ENCODE measurements around the gene BTBD16.

BTBD16 gene

DNA sequence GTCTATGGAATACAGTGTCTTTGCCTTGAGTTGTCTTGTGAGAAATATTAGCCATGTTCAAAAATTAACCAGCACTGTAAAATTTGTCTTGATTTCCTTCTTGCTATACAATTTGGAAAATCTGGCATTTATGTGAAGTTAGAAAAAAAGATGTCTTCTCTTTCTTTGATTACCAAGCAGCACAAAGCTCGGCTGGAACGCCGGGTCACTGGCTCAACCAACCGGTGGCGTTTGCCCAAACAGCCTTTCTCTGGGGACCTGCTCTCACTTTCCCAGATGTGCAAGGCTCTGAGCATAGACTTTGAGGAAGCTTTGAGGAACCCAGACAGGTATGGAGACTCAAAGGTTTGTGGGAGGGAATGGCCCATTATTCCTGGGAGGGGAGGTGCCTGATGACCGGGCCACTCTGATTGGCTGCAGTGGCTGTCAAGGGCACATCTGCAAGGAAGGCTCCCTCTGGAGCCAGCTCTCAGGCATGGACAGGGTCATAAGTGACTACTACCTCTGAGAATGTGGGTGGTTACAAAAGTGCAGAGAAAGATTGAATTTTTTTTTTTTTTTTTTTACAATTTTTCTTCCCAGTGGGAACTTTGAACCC is 5.6 kb downstream of the BTBD16 start:
- TF ChIP-seq GATA2 (IDR thresholded peaks at IDR 0.05; ENCODE audit: low read depth, low read length) (no peak), GATA3 (IDR thresholded peaks at IDR 0.05; ENCODE audit: low read depth, low read length) (no peak)

DNA sequence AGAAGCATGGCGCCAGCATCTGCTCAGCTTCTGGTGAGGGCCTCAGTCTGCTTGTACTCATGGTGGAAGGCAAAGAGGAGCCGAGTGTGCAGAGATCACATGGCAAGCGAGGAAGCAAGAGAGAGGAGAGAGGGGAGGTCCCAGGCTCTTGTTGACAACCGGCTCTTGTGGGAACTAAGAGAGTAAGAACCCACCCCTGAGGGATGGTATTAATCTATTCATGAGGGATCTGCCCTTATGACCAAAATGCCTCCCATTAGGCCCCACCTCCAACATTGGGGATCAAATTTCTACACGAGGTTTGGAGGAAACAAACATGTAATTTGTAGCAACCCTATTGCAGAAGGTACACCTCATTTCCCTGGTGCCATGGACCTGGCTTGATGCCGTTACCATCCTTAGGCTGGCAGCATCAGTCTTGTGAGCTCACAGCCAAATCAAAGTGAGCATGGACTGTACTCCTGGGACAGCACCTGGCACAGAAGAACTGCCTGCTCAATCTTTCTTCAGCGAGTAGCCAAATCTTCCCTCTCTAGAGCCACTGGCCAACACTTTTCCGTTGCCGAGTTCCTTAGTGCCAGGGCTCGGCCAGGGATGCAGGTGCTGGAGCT is 6.5 kb downstream of the BTBD16 start:
- TF ChIP-seq GATA2 (IDR thresholded peaks at IDR 0.05; ENCODE audit: low read depth, low read length) (no peak), GATA3 (IDR thresholded peaks at IDR 0.05; ENCODE audit: low read depth, low read length) (no peak)

DNA sequence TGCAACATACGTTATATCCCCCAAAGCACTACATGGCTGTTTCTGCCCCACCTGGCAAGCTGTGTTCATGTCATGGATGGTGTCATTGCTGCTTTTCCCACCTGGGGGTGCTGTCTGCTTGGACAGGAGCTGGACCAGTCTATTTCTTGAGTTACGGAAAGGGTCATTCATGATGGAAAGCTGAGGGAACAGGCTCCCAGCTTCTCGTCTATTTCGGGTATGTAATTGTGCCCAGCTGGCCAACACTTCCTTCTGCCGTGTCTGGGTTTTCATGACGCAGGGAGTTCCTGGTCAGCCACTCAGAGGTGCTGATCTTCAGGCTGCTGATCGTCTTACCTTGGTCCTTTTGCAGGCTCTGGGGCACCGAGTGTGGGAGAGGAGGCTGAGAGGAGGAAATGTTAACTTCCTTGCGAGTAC is 8.6 kb downstream of the BTBD16 start:
- TF ChIP-seq GATA2 (IDR thresholded peaks at IDR 0.05; ENCODE audit: low read depth, low read length) (no peak), GATA3 (IDR thresholded peaks at IDR 0.05; ENCODE audit: low read depth, low read length) (no peak)

DNA sequence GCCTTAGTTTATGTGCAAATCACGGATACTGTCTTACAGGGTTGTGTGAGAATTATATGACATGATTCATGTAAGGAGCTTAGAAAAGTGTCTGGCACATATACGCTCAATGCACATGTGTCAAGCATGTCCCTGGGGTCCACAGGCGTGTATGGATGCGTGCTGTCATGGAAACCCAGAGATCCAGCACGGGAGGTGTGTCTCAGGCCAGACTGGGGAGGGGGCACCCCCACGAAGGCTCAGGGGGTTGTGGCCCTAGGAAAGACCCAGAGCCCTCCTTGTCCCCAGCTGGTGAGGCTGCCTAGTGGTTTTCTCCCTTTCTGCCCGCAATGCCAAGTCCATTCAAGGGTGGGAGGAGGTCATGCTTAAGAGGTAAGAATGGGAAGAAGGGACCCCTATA is 9.1 kb downstream of the BTBD16 start:
- no peak for TF ChIP-seq GATA3 (IDR thresholded peaks at IDR 0.05; ENCODE audit: low read depth, low read length)
- TF ChIP-seq GATA2 (IDR thresholded peaks at IDR 0.05; ENCODE audit: low read depth, low read length): no peak

DNA sequence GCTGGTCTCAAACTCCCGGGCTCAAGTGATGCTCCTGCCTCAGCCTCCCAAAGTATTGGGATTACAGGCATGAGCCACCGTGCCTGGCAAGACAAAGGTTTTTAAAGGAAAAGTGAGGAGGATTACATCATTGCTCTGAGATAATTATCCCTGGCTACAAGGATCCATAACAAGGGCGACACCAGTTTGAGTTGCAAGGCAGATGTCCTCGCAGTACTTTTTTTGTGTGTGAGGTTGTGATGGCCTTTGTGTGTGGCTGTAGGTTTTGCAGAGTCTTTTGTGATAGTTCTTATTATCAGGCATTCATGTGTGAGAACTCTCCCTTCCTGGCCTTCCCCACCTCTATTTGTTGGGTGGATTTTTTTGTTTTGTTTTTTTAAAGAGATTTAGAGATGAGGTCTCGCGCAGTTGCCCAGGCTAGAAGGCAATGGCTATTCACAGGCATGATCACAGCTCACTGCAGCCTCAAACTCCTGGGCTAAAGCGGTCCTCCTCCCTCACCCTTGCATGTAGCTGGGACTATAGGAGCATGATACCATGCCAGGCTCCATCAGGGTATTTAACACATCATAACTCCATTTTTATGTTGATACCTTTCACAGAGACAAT is 10.0 kb downstream of the BTBD16 start:
- TF ChIP-seq GATA3 (IDR thresholded peaks at IDR 0.05; ENCODE audit: low read depth, low read length) (no peak), GATA2 (IDR thresholded peaks at IDR 0.05; ENCODE audit: low read depth, low read length) (no peak)

DNA sequence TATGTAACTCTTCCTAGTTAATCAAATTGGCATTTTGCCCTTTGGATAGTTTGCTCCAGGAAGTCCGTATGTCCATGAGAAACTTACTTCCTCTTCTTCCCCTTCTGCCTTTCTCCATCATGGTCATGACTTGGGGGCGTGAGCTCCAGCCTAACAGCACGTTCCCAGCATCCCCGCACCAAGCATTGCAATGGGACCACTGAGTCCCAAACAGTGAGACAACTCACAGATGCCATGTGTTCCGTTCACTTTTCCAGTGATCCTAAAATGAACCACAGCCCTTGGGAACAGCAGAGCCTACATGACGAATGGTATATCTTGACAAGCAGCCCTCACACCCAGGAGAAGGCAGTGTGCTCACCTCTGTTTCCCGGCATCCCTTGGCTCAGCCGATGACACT is 10.7 kb downstream of the BTBD16 start:
- no peak for TF ChIP-seq GATA3 (IDR thresholded peaks at IDR 0.05; ENCODE audit: low read depth, low read length)
- no peak for TF ChIP-seq GATA2 (IDR thresholded peaks at IDR 0.05; ENCODE audit: low read depth, low read length)

DNA sequence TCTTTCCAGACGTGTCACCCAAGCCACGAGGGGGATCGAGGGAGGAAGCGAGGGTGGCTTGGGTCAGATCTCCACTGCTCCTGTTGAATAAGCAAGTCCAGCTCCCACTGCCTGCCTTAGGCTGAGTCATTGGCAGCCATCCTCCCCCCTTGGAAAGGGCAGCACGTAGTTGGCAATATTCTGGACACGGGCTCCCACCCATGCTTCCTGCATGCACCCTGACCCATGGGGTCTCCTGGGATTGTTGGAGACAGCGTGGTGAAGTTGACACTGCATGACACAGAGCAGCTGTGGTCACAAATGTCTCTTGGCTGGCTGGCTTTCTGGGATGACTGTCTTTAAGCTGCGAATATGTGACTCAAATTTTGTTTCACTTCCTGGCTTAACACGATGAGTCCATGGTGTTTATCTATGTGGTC is 11.2 kb downstream of the BTBD16 start:
- no peak for TF ChIP-seq GATA2 (IDR thresholded peaks at IDR 0.05; ENCODE audit: low read depth, low read length)
- no peak for TF ChIP-seq GATA3 (IDR thresholded peaks at IDR 0.05; ENCODE audit: low read depth, low read length)

DNA sequence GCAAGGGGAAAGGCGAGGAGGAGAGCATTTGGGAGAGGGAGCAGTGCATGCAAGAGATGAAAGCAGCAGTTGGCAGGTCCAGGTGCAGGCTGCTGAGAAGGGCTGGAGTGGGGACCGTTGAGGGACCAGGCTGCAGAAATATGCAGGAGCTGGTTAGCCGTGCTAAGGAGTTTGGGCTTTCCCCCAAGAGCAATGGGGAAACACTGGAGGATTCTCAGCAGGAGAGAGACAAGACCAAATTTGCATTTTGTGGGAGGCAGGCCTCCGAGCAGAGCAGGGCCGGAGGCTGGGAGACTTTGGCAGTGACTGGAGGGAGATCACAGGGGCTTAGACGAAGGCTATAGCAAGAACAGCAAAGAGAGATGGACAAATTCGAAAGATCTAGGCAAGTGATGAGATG is 11.8 kb downstream of the BTBD16 start:
- TF ChIP-seq GATA2 (IDR thresholded peaks at IDR 0.05; ENCODE audit: low read depth, low read length): no peak
- TF ChIP-seq GATA3 (IDR thresholded peaks at IDR 0.05; ENCODE audit: low read depth, low read length): no peak

DNA sequence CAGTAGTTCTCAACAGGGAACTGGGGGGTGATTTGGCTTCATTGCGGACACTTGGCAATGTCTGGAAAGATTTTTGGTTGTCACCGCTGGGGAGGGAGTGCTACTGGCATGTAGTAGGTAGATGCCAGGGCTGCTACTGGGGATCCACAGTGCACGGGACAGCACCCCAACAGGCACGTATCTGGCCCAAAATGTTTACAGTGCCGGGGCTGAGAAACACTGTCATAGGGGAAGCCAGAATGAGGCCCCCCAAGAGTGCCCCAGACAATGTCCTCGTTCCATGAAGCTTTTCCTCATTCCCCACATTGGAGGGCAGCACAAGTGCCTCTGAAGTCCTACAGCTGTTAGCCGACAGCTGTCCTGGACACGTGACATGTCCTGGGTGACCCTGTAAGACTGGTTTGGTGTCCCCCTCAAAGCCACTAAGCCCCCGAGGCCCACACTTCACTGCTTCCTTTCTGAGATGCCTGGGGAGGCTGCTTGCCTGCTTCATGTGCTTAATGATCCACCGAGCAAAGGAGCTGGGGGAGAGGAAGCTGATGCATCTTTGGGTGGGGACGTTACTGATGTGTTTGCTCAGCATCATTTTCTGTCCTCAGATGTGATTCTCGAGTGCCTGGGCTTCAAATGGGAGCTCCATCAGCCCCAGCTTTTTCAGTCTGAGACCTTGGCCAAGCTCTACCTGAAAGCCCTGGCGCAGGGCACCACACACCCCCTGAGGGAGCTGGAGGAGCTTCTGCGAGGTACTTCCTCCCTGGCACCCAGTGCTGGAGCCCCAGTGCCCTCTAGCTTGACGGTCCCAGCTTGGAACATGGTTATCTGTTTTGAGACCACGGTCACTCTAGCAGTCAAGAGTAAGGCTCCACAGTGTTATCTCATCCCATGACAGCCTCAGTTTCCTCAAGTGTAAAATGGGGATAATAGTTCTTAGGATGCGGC is 14.7 kb downstream of the BTBD16 start:
- TF ChIP-seq GATA3 (IDR thresholded peaks at IDR 0.05; ENCODE audit: low read depth, low read length) (no peak), GATA2 (IDR thresholded peaks at IDR 0.05; ENCODE audit: low read depth, low read length) (no peak)

DNA sequence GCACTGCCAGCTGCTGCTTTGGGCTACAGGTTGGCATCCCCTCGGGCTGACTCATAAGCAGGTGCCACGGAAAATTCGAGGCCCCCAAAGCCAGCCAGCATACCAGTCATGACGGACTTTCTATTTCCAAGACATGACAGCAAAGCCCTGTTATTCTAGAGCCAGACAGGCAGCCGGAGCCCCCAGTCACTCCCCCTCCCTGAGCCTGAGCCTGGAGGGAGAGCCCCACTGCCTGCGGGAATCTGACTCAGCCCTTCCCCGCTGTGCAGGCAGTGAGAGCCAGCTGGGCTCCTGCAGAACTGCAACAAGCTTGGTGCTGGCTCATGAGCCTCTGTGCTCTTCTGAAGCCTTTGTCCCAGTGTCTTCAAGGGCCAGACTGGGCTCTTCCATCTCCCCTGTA is 15.8 kb downstream of the BTBD16 start:
- TF ChIP-seq GATA2 (IDR thresholded peaks at IDR 0.05; ENCODE audit: low read depth, low read length) (no peak), GATA3 (IDR thresholded peaks at IDR 0.05; ENCODE audit: low read depth, low read length) (no peak)

DNA sequence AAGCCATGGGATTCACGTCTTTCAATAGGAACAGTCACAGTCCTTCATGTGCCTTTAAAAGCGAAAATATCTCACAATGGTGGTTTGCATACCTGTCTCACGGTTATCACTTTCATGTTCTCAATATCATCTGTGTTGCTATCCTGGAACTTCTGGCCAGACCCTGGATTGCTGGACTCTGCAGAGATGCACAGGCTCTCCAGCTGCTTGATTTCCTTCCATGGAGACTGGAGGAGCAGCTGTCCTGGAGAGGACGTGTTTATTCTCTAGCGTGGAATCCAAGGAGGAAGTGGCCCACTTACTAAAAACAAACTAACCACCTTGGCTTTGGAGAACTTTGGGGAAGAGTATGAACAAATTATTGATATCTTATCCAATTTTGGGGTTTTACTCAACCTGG is 16.5 kb downstream of the BTBD16 start:
- TF ChIP-seq GATA2 (IDR thresholded peaks at IDR 0.05; ENCODE audit: low read depth, low read length) (no peak), GATA3 (IDR thresholded peaks at IDR 0.05; ENCODE audit: low read depth, low read length) (no peak)

DNA sequence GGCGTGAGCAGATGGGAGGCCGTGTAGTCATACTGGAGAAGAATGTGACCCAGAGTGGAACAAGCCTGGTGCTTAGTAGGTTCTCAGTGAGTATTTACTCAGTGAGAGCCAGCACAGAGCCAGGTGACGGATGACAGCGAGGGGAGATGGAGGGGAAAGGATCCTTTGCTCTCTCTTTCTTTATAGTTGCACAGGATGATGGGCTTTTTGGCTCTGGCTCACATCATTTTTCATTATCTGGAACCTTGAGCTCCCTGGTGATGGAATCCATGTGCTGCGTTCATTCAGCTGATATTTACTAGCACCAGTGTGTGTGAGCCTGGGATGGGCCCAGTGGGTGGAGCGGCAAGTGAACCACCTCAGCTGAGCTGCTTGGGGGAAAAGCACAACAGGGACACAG is 17.2 kb downstream of the BTBD16 start:
- TF ChIP-seq GATA2 (IDR thresholded peaks at IDR 0.05; ENCODE audit: low read depth, low read length): no peak
- TF ChIP-seq GATA3 (IDR thresholded peaks at IDR 0.05; ENCODE audit: low read depth, low read length): no peak

DNA sequence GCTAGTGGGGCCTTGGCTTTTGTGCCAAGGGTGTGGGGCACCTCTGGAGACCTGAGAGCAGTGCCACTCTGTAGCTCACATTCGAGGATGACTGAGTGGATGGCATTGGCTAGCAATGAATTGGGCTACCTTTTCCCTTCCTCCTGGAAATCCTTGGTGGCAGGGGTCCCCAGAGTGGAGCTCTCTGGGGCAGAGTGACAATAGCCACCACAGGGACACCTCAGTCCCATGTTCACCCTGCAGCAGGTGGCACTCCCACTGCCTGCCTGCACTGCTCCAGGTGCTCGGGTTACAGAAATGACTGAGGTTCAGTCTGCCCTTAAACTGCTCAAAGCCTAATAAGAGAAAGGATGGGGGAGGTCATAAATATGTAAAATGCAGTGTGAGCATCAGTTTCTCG is 17.8 kb downstream of the BTBD16 start:
- no peak for TF ChIP-seq GATA2 (IDR thresholded peaks at IDR 0.05; ENCODE audit: low read depth, low read length)
- TF ChIP-seq GATA3 (IDR thresholded peaks at IDR 0.05; ENCODE audit: low read depth, low read length): no peak

DNA sequence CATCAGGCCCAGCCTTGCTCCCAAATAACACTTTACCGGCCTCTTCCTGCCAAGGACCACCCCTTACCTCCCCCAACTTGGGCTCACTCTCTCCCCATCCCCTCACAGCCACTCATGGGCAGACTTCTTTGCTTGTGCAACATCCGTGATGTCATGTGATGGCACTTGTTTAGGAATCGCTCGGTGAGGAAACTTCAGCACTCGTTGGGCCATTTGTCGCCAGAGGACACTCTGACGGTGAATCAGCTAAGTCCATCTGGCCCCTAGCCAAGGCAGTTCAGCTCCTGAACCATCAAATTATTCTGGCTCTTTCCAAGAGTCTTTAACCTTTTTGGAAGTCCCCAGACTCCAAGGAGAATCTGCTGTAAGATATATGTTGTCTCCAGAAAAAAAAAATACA is 19.2 kb downstream of the BTBD16 start:
- TF ChIP-seq GATA2 (IDR thresholded peaks at IDR 0.05; ENCODE audit: low read depth, low read length): no peak
- no peak for TF ChIP-seq GATA3 (IDR thresholded peaks at IDR 0.05; ENCODE audit: low read depth, low read length)

All from SH-SY5Y (cell line).